Measurements from ENCODE around the gene CELF6. TPM values are rescaled to one million over a fixed set of nuclear protein-coding genes. Genes with fewer than 3 reads are reported as not detected.

Gene CELF6
- total RNA-seq: 0.26 and 0.47 TPM in 2 replicates

GRCh38 chr15:72319985-72320671, at the start of gene CELF6:
CELF6 (minus strand) TSS chr15:72320157; CDS start chr15:72319874, 283 bp downstream.

GRCh38 chr15:72272213-72272996, 47.6 kb downstream of the CELF6 start, which contains the start of gene PARP6:
PARP6 (minus strand) TSS chr15:72272554; CDS start chr15:72267477, 5,077 bp downstream.

Other genes starting within 250 kb of the CELF6 start
- gene MYO9A, start 202.0 kb downstream of the CELF6 start, total RNA-seq: 37.0 and 53.4 TPM in 2 replicates
- gene SENP8, start 201.8 kb downstream of the CELF6 start, total RNA-seq: 1.2 and 2.2 TPM in 2 replicates
- 0.09 and 0.16 TPM in 2 replicates for gene GRAMD2A, start 122.4 kb downstream of the CELF6 start, total RNA-seq
- gene PKM, start 89.0 kb downstream of the CELF6 start, total RNA-seq: 1,235 and 2,310 TPM in 2 replicates
- 12.3 and 18.1 TPM in 2 replicates for gene PARP6, start 47.6 kb downstream of the CELF6 start, total RNA-seq
- gene HEXA, start 55.9 kb upstream of the CELF6 start, total RNA-seq: 74.7 and 92.7 TPM in 2 replicates
- not detected in 2 replicates for gene TMEM202, start 78.1 kb upstream of the CELF6 start, total RNA-seq
- gene ARIH1, start 154.2 kb upstream of the CELF6 start, total RNA-seq: 35.0 and 71.2 TPM in 2 replicates

All from bronchial smooth muscle cell (primary cell).